CD4-positive, alpha-beta T cell (primary cell): ENCODE results near the gene ANLN. TPM values are rescaled to one million over a fixed set of nuclear protein-coding genes. Genes with fewer than 3 reads are reported as not detected.

ENCODE experiments used
- ATAC-seq: fragments of 200-7000 bp; cut with Tn5 transposase; one replicate; pipeline ENCODE4 v1.10.0; 2022; ENCODE audit warnings: mild to moderate bottlenecking; ENCODE audit not compliant: poor library complexity
- CTCF ChIA-PET: fragments of 350-600 bp; sonication (Branson Sonifier 250); formaldehyde crosslinking; loops from one replicate; lab custom pipeline; 2021; ENCODE audit warnings: antibody characterized with exemption, inconsistent platforms; lab: Charles Lee
- POLR2A ChIA-PET: fragments of 350-600 bp; sonication (Branson Sonifier 250); formaldehyde crosslinking; loops from one replicate; lab custom pipeline; 2021; ENCODE audit warnings: antibody characterized with exemption, inconsistent platforms; lab: Charles Lee
- DNase-seq, 14 experiments: peaks; one replicate each; pipeline ENCODE4 v3.0.0-alpha.2; 2013 to 2020; ENCODE audit warnings: mixed read lengths in 2 of 14
- H3K27ac ChIP-seq, 2 donors: one replicate each; pipeline versions ENCODE4 v1.5.1 to v1.7.0; 2013; ENCODE audit warnings: low read length in 2 of 2, low read depth in 1 of 2, mild to moderate bottlenecking in 1 of 2
- H3K27me3 ChIP-seq, 2 experiments: 1 replicate in 1 of 2; 2 replicates in 1 of 2; pipeline versions ENCODE4 v1.6.1 to v1.7.0; 2013; ENCODE audit warnings: low read length in 2 of 2, control low read depth in 1 of 2, mild to moderate bottlenecking in 1 of 2, moderate library complexity in 1 of 2; ENCODE audit not compliant: insufficient read depth in 2 of 2, control insufficient read depth in 1 of 2
- H3K36me3 ChIP-seq: one replicate; pipeline ENCODE4 v1.6.1; 2013; ENCODE audit warnings: low read length, control low read depth; ENCODE audit not compliant: insufficient read depth
- H3K4me1 ChIP-seq: one replicate; pipeline ENCODE4 v1.6.1; 2013; ENCODE audit warnings: low read length, control low read depth; ENCODE audit not compliant: insufficient read depth
- H3K4me3 ChIP-seq: one replicate; pipeline ENCODE4 v1.5.1; 2013; ENCODE audit warnings: mild to moderate bottlenecking, low read length, moderate library complexity
- H3K9me3 ChIP-seq, 2 experiments: 1 replicate in 1 of 2; 2 replicates in 1 of 2; pipeline versions ENCODE4 v1.6.1 to v1.7.0; 2013; ENCODE audit warnings: low read length in 2 of 2, mild to moderate bottlenecking in 2 of 2, control low read depth in 1 of 2, moderate library complexity in 1 of 2; ENCODE audit not compliant: control insufficient read depth in 1 of 2, insufficient read depth in 1 of 2
- H3K27ac Mint-ChIP-seq: one replicate; pipeline ENCODE4 v1.8.0; 2020; ENCODE audit warnings: mixed read lengths
- H3K27me3 Mint-ChIP-seq: one replicate; pipeline ENCODE4 v1.8.0; 2021; ENCODE audit warnings: mixed read lengths
- H3K36me3 Mint-ChIP-seq: one replicate; pipeline ENCODE4 v1.8.0; 2021; ENCODE audit warnings: low read depth, mixed read lengths
- H3K4me1 Mint-ChIP-seq: one replicate; pipeline ENCODE4 v1.8.0; 2021; ENCODE audit warnings: low read depth, mixed read lengths
- H3K4me3 Mint-ChIP-seq: one replicate; pipeline ENCODE4 v1.8.0; 2020; ENCODE audit warnings: mild to moderate bottlenecking, mixed read lengths
- H3K9me3 Mint-ChIP-seq: one replicate; pipeline ENCODE4 v1.8.0; 2020; ENCODE audit warnings: mixed read lengths
- CTCF ChIP-seq: fragments of 200-600 bp; IDR thresholded peaks from one replicate; pipeline ENCODE4 v1.8.0; 2022; ENCODE audit warnings: antibody characterized with exemption, mild to moderate bottlenecking
- intact Hi-C, 2 experiments: fragments of 100-400 bp; cut with DNase I in 1 of 2; cut with micrococcal nuclease in 1 of 2; formaldehyde crosslinking; loops; one replicate each; pipeline versions ENCODE4 v1.15.1 to v1.9.0; 2023 to 2025; cut with DNase I, micrococcal nuclease
- total RNA-seq, 174 experiments: library from RNA in 2 of 174; stranded (reverse) in 2 of 174; gene quantifications; one replicate each; pipeline ENCODE4 v1.2.3 and lab custom pipeline; 2021 to 2026

Gene ANLN
- total RNA-seq, 2 experiments from 2014 or later, result 0.33 to 1.1 TPM

GRCh38 chr7:36472141-36472729 is 82.6 kb downstream of the ANLN start:
- Mint-ChIP-seq H3K27me3 (no peaks in the 10 kb centered on the region), H3K4me1 (no peaks in the 10 kb centered on the region), H3K27ac (no peak overlapping the region), H3K4me3 (no peak overlapping the region), H3K9me3 (no peaks in the 10 kb centered on the region), H3K36me3 (no peaks in the 10 kb centered on the region)
- Histone ChIP-seq H3K9me3 (no peaks in the 10 kb centered on the region), H3K27me3 (no peaks in the 10 kb centered on the region), H3K4me3 (no peak overlapping the region), H3K4me1 (peaks cover 8% of the 10 kb centered on the region), H3K27ac (no peak overlapping the region), H3K36me3 (no peaks in the 10 kb centered on the region)
- intact Hi-C loops, result no loop called here
- no peak for ATAC-seq
- TF ChIP-seq CTCF, result no peak
- DNase-seq, result no peak
- CTCF ChIA-PET, result no interaction called here
- POLR2A ChIA-PET, result no interaction called here

GRCh38 chr7:36473454-36474282 is 84.0 kb downstream of the ANLN start:
- Mint-ChIP-seq H3K4me1 (no peaks in the 10 kb centered on the region), H3K27ac (no peak overlapping the region)

More at GRCh38 chr7:36473454-36474282, 84.0 kb downstream of the ANLN start:
- no peak for ATAC-seq
- Histone ChIP-seq H3K4me3 (no peak overlapping the region), H3K27me3 (no peaks in the 10 kb centered on the region), H3K9me3 (no peaks in the 10 kb centered on the region), H3K4me1 (peaks cover 8% of the 10 kb centered on the region), H3K27ac (no peak overlapping the region), H3K36me3 (no peaks in the 10 kb centered on the region)
- Mint-ChIP-seq H3K9me3 (no peaks in the 10 kb centered on the region), H3K36me3 (no peaks in the 10 kb centered on the region), H3K4me3 (no peak overlapping the region), H3K27me3 (no peaks in the 10 kb centered on the region)
- CTCF ChIA-PET, result no interaction called here
- DNase-seq, result peak in 3 of 14 experiments; percentile 15 to 26 (median 23)
- TF ChIP-seq CTCF, result no peak
- intact Hi-C loops, result no loop called here
- POLR2A ChIA-PET, result no interaction called here
